ENCODE results near the gene KRTAP12-2.

DNA sequence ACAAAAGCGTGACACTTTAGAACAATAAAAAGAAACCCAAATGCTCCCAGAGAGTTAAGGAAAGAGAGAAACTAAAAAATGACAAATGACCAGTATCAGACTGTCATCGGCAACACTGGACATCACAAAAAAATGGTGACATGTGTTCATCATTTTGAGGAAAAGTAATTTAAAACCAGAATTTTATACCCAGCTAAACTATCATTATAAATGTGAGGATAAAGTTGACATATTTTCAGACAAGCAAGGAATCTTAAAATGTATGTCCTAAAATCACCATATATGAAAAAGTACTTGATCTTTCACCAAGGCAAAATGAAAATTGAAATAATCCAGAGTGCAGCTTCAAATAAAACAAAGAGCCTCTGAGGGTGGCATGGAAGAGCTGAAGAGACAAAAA, 21.8 kb downstream of the KRTAP12-2 start:
- no peak for TF ChIP-seq POLR2A (IDR thresholded peaks at IDR 0.05)
- TF ChIP-seq, protein P1, sequence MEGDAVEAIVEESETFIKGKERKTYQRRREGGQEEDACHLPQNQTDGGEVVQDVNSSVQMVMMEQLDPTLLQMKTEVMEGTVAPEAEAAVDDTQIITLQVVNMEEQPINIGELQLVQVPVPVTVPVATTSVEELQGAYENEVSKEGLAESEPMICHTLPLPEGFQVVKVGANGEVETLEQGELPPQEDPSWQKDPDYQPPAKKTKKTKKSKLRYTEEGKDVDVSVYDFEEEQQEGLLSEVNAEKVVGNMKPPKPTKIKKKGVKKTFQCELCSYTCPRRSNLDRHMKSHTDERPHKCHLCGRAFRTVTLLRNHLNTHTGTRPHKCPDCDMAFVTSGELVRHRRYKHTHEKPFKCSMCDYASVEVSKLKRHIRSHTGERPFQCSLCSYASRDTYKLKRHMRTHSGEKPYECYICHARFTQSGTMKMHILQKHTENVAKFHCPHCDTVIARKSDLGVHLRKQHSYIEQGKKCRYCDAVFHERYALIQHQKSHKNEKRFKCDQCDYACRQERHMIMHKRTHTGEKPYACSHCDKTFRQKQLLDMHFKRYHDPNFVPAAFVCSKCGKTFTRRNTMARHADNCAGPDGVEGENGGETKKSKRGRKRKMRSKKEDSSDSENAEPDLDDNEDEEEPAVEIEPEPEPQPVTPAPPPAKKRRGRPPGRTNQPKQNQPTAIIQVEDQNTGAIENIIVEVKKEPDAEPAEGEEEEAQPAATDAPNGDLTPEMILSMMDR (IDR thresholded peaks at IDR 0.05): no peak

Measured in esophagus squamous epithelium (tissue), 4 donors.